ENCODE data around the gene CPLANE2.

DNA sequence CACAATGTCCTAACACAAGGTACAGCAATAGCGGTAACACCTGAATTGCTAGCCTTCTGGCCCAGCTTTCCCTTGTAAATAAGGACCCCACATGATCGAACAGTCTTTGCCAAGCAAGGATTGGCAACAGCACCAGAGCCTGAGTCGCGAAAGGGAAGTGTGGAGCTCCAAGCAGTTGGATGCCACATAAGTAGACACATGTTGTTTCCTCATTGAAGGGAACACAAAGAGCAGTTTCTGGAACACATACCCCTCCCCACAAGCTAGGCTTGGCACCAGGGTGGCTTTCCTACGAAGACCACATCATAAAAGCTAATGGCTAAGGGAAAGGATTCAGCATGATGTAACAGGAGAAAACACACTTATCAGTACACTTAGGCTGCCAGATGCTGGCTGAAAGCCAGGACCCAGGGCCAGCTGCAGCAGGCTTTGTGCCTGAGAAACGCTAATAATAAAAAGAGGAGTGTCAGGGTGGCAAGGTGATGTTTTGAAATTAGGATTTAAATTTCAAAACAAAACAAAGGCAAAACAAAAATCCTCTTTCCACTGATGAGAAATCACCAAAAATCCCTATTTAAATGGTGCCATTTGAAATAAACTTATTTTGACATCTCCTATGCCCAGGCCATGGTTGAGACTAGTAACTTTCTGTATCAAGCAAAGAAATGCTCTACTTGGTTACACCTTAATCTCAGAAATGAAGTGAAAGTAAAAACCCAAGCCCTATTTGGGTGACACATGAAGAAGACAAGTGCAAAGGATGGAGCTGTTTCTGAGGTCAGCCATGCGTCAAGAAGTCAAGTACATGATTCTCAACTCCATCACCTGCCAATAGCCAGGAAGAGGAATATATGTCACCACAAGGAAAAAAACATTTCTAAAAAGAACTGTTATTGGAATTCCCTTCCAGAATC lies 11.9 kb upstream of the CPLANE2 start:
- TF ChIP-seq, protein P1, sequence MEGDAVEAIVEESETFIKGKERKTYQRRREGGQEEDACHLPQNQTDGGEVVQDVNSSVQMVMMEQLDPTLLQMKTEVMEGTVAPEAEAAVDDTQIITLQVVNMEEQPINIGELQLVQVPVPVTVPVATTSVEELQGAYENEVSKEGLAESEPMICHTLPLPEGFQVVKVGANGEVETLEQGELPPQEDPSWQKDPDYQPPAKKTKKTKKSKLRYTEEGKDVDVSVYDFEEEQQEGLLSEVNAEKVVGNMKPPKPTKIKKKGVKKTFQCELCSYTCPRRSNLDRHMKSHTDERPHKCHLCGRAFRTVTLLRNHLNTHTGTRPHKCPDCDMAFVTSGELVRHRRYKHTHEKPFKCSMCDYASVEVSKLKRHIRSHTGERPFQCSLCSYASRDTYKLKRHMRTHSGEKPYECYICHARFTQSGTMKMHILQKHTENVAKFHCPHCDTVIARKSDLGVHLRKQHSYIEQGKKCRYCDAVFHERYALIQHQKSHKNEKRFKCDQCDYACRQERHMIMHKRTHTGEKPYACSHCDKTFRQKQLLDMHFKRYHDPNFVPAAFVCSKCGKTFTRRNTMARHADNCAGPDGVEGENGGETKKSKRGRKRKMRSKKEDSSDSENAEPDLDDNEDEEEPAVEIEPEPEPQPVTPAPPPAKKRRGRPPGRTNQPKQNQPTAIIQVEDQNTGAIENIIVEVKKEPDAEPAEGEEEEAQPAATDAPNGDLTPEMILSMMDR (IDR thresholded peaks at IDR 0.05 in 8 of 11, conservative IDR thresholded peaks at IDR 0.05 in 3 of 11), result no peak
- no peak for TF ChIP-seq POLR2AphosphoS5 (IDR thresholded peaks at IDR 0.05)

Measured in spleen (tissue), 7 donors.